Colon (tissue), 2 donors: Measurements from ENCODE around the gene C8B.

Experiments used
- FAIRE-seq: peaks from 2 replicates; lab custom pipeline; 2012; peaks lifted over from hg19 to GRCh38; lab: Jason Lieb, UNC
- donor health status: control.
- donor health status: control.

The C8B gene

GRCh38 chr1:56897150-56898004, 68.4 kb downstream of the C8B start:
- FAIRE-seq, result no peak

DNA sequence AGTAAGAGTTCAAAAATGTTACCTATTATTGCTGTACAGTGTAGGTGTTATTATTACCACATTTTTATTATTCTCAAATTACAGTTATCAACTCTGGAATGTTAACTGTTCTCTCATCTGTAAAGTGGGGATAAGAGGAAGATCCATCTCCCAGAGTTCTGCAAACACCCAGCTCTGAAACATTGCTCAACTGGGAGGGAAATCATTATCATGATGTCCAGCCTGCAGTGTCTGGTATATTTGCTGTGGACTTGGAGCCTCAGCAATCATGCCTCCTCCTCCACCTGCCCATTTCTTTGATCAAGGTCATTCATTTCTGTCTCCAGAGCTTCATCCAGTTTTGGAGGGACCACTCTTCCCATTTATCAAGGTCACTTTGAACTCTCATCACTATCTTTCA, 71.8 kb downstream of the C8B start:
- FAIRE-seq, result no peak

GRCh38 chr1:56890229-56890628, 75.6 kb downstream of the C8B start:
- FAIRE-seq, result no peak

GRCh38 chr1:56881417-56881816, 84.4 kb downstream of the C8B start:
- FAIRE-seq, result no peak

GRCh38 chr1:56880774-56881173, 85.0 kb downstream of the C8B start:
- no peak for FAIRE-seq
